ENCODE measurements around the gene SH2D2A.
"Not testable (repeated sequence)": the region's sequence is repeated elsewhere in the genome, so short reads cannot be mapped to it uniquely, and the experiment has no call there.

The SH2D2A gene

GRCh38 chr1:156767101-156767878 is 49.4 kb downstream of the SH2D2A start, which contains the start of gene PRCC:
TSS of gene PRCC (plus strand) at chr1:156767535. CDS start at chr1:156767772, 237 bp downstream.
- DNase-seq, result peak; percentile 99

GRCh38 chr1:156766298-156767100 is 50.1 kb downstream of the SH2D2A start:
- DNase-seq, result no peak

- DNase-seq, result no peak
These were observed 51.0 kb downstream of the SH2D2A start for GRCh38 chr1:156765666-156766065.

GRCh38 chr1:156765136-156765535 is 51.5 kb downstream of the SH2D2A start:
- DNase-seq, result not testable (repeated sequence)

- no peak for DNase-seq
These were observed 55.9 kb downstream of the SH2D2A start for GRCh38 chr1:156760796-156761104.

GRCh38 chr1:156760092-156760795 is 56.4 kb downstream of the SH2D2A start:
- DNase-seq, result no peak

GRCh38 chr1:156757572-156758253 is 58.9 kb downstream of the SH2D2A start:
- DNase-seq, result not testable (repeated sequence)

- no peak for DNase-seq
These were observed 60.3 kb downstream of the SH2D2A start for GRCh38 chr1:156756355-156756754.

Data from NCI-H1105 (cell line).